Panc1 (cell line): ENCODE results near the gene E2F3. TPM values are rescaled to one million over a fixed set of nuclear protein-coding genes. Genes with fewer than 3 reads are reported as not detected.

ENCODE experiments used
- ATAC-seq: fragments of 200-7000 bp; cut with Tn5 transposase; 2 replicates; pipeline ENCODE4 v1.9.1; 2020; ENCODE audit warnings: mild to moderate bottlenecking, moderate library complexity
- BruUV-seq: library from RNA; stranded (reverse); fragments of 400-500 nt; replicated peaks from 2 replicates; lab custom pipeline; 2021; lab: Mats Ljungman, UMichigan
- CTCF ChIA-PET: fragments of 300-600 bp; sonication (Branson Sonifier 250); formaldehyde crosslinking; loops from one replicate; lab custom pipeline; 2022; ENCODE audit warnings: antibody characterized with exemption; lab: Charles Lee
- POLR2A ChIA-PET: fragments of 300-600 bp; sonication (Branson Sonifier 250); formaldehyde crosslinking; loops from one replicate; lab custom pipeline; 2022; ENCODE audit warnings: antibody characterized with exemption; lab: Charles Lee
- DNase-seq: peaks from one replicate; pipeline ENCODE4 v3.0.0-alpha.2; 2010; ENCODE audit warnings: low read depth, low spot score
- H3K27ac ChIP-seq: 2 replicates; pipeline ENCODE4 v1.5.1; 2011; ENCODE audit warnings: mild to moderate bottlenecking, low read length, inconsistent platforms
- H3K27me3 ChIP-seq: fragments of 200-500 bp; sonication (Bioruptor generic); 2 replicates; pipeline ENCODE4 v1.6.0; 2014; ENCODE audit warnings: low read length, inconsistent platforms; ENCODE audit not compliant: control insufficient read depth, insufficient read depth
- H3K36me3 ChIP-seq: fragments of 200-500 bp; sonication (Bioruptor generic); 2 replicates; pipeline ENCODE4 v1.5.1; 2014; ENCODE audit warnings: inconsistent platforms, mild to moderate bottlenecking, low read length, moderate library complexity; ENCODE audit not compliant: control insufficient read depth, insufficient read depth
- H3K4me1 ChIP-seq: 2 replicates; pipeline ENCODE4 v1.5.1; 2011; ENCODE audit warnings: inconsistent platforms, mild to moderate bottlenecking, low read length, moderate library complexity; ENCODE audit not compliant: control insufficient read depth, insufficient read depth
- H3K4me3 ChIP-seq, 2 experiments: 2 replicates each; pipeline ENCODE4 v1.5.1; 2011 to 2012; ENCODE audit warnings: low read depth in 2 of 2, low read length in 2 of 2, mild to moderate bottlenecking in 2 of 2, inconsistent platforms in 1 of 2, moderate library complexity in 1 of 2
- H3K9me3 ChIP-seq: fragments of 200-500 bp; sonication (Bioruptor generic); 2 replicates; pipeline ENCODE4 v1.5.1; 2014; ENCODE audit warnings: low read depth, mild to moderate bottlenecking, inconsistent platforms, low read length, moderate library complexity; ENCODE audit not compliant: control insufficient read depth, insufficient read depth
- POLR2AphosphoS5 ChIP-seq: IDR thresholded peaks from 2 replicates; pipeline ENCODE4 v1.6.1; 2012; ENCODE audit warnings: mild to moderate bottlenecking, low read depth, low read length, moderate library complexity
- SIN3A ChIP-seq: IDR thresholded peaks from 2 replicates; pipeline ENCODE4 v1.6.1; 2012; ENCODE audit warnings: low read depth, mild to moderate bottlenecking, low read length, moderate library complexity, borderline replicate concordance; ENCODE audit not compliant: insufficient read depth
- TCF7L2 ChIP-seq: IDR thresholded peaks from 2 replicates; pipeline ENCODE4 v1.6.1; 2011; ENCODE audit warnings: mild to moderate bottlenecking, low read depth, low read length, inconsistent platforms
- in situ Hi-C: cut with HindIII; loops from 2 replicates; pipeline ENCODE4 v1.10.0; 2016; ENCODE audit warnings: low sequenced_read_pairs, low pct_unique_long_range_greater_than_20kb
- intact Hi-C: fragments of 100-400 bp; cut with micrococcal nuclease; formaldehyde crosslinking; loops from one replicate; pipeline ENCODE4 v1.10.0; 2022; ENCODE audit not compliant: unreplicated experiment
- total RNA-seq: library from RNA; stranded (reverse); gene quantifications from one replicate; pipeline ENCODE4 v1.2.1, GENCODE V29; 2021; ENCODE audit not compliant: unreplicated experiment
- TF ChIP-seq, protein P1 (sequence below), 2 experiments: IDR thresholded peaks; 2 replicates each; pipeline ENCODE4 v1.6.1; 2011 to 2012; ENCODE audit warnings: low read depth in 2 of 2, control low read depth in 1 of 2, low read length in 1 of 2, mild to moderate bottlenecking in 1 of 2, moderate library complexity in 1 of 2; ENCODE audit not compliant: insufficient read depth in 1 of 2
- TF ChIP-seq, protein P2 (sequence below): fragments of 450-650 bp; IDR thresholded peaks from 2 replicates; pipeline ENCODE4 v1.5.1; 2017; ENCODE audit warnings: mild to moderate bottlenecking

Gene E2F3
- total RNA-seq, 1 experiment from 2014 or later: 31.0 TPM

GRCh38 chr6:20461576-20461975 is 59.9 kb downstream of the E2F3 start:
- Histone ChIP-seq H3K27me3 (no peaks in the 10 kb centered on the region), H3K9me3 (no peaks in the 10 kb centered on the region), H3K27ac (no peak overlapping the region), H3K4me1 (0 out of 2 replicates have a peak, but pooled peaks cover 4% of the 10 kb centered on the region), H3K4me3 (no peak overlapping the region), H3K36me3 (no peaks in the 10 kb centered on the region; the same call in 1 of the 2 replicates)
- in situ Hi-C loops (no loop called here), intact Hi-C loops (no loop called here)
- ChIA-PET CTCF (no interaction called here), POLR2A (no interaction called here)
- no TSS peak for BruUV-seq
- ATAC-seq: no peak
- DNase-seq: no peak
- TF ChIP-seq SIN3A: no peak
- TF ChIP-seq, protein P1, sequence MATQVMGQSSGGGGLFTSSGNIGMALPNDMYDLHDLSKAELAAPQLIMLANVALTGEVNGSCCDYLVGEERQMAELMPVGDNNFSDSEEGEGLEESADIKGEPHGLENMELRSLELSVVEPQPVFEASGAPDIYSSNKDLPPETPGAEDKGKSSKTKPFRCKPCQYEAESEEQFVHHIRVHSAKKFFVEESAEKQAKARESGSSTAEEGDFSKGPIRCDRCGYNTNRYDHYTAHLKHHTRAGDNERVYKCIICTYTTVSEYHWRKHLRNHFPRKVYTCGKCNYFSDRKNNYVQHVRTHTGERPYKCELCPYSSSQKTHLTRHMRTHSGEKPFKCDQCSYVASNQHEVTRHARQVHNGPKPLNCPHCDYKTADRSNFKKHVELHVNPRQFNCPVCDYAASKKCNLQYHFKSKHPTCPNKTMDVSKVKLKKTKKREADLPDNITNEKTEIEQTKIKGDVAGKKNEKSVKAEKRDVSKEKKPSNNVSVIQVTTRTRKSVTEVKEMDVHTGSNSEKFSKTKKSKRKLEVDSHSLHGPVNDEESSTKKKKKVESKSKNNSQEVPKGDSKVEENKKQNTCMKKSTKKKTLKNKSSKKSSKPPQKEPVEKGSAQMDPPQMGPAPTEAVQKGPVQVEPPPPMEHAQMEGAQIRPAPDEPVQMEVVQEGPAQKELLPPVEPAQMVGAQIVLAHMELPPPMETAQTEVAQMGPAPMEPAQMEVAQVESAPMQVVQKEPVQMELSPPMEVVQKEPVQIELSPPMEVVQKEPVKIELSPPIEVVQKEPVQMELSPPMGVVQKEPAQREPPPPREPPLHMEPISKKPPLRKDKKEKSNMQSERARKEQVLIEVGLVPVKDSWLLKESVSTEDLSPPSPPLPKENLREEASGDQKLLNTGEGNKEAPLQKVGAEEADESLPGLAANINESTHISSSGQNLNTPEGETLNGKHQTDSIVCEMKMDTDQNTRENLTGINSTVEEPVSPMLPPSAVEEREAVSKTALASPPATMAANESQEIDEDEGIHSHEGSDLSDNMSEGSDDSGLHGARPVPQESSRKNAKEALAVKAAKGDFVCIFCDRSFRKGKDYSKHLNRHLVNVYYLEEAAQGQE (IDR thresholded peaks at IDR 0.05; ENCODE audit: insufficient read depth in 1 of 2, low read depth in 2 of 2, low read length in 1 of 2): no peak
- TF ChIP-seq, protein P2, sequence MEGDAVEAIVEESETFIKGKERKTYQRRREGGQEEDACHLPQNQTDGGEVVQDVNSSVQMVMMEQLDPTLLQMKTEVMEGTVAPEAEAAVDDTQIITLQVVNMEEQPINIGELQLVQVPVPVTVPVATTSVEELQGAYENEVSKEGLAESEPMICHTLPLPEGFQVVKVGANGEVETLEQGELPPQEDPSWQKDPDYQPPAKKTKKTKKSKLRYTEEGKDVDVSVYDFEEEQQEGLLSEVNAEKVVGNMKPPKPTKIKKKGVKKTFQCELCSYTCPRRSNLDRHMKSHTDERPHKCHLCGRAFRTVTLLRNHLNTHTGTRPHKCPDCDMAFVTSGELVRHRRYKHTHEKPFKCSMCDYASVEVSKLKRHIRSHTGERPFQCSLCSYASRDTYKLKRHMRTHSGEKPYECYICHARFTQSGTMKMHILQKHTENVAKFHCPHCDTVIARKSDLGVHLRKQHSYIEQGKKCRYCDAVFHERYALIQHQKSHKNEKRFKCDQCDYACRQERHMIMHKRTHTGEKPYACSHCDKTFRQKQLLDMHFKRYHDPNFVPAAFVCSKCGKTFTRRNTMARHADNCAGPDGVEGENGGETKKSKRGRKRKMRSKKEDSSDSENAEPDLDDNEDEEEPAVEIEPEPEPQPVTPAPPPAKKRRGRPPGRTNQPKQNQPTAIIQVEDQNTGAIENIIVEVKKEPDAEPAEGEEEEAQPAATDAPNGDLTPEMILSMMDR: no peak
- no peak for TF ChIP-seq TCF7L2
- no peak for TF ChIP-seq POLR2AphosphoS5

- Histone ChIP-seq H3K4me3 (no peak overlapping the region), H3K36me3 (no peaks in the 10 kb centered on the region; the same call in 1 of the 2 replicates), H3K27ac (no peak overlapping the region), H3K27me3 (no peaks in the 10 kb centered on the region), H3K9me3 (no peaks in the 10 kb centered on the region), H3K4me1 (0 out of 2 replicates have a peak, but pooled peaks cover 4% of the 10 kb centered on the region)
- CTCF ChIA-PET: no interaction called here
- TF ChIP-seq TCF7L2: no peak
- no peak for TF ChIP-seq SIN3A
- TF ChIP-seq, protein P2: no peak
- TF ChIP-seq, protein P1 (IDR thresholded peaks at IDR 0.05; ENCODE audit: insufficient read depth in 1 of 2, low read depth in 2 of 2, low read length in 1 of 2): no peak
- TF ChIP-seq POLR2AphosphoS5: no peak
- ATAC-seq (no peak), DNase-seq (no peak)
- POLR2A ChIA-PET: no interaction called here
- no TSS peak for BruUV-seq
- in situ Hi-C loops: no loop called here
- intact Hi-C loops: no loop called here
These were observed 61.7 kb downstream of the E2F3 start for GRCh38 chr6:20463396-20463795.
